Fibroblast of skin of right biceps (primary cell): ENCODE measurements around the gene SNRPN.
"Not testable (repeated sequence)": the region's sequence is repeated elsewhere in the genome, so short reads cannot be mapped to it uniquely, and the experiment has no call there.

Source experiments
- DNase-seq: peaks from one replicate; pipeline ENCODE4 v3.0.0-alpha.2; 2013

Gene SNRPN

DNA sequence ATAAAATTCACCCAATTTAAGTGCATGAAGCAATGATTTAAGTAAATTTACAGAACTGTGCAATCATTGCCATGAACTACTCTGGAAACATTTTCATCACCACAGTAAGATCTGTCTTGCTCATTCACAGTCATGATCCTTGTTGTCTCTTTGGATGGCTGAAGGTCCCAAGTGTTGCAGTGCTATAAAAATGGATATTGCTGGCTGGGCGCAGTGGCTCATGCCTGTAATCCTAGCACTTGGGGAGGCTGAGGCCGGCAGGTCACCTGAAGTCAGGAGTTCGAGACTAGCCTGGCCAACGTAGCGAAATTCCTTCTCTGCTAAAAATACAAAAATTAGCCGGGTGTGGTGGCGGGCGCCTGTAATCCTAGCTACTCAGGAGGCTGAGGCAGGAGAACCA is 17.0 kb downstream of the SNRPN start:
- no peak for DNase-seq

GRCh38 chr15:24972707-24973106 is 17.9 kb downstream of the SNRPN start:
- not testable (repeated sequence) for DNase-seq

GRCh38 chr15:24976932-24977331 is 22.1 kb downstream of the SNRPN start:
- no peak for DNase-seq

- DNase-seq = no peak
These were observed 22.9 kb downstream of the SNRPN start for GRCh38 chr15:24977686-24978085.

- no peak for DNase-seq
These were observed 30.4 kb downstream of the SNRPN start for GRCh38 chr15:24985224-24985623.

DNA sequence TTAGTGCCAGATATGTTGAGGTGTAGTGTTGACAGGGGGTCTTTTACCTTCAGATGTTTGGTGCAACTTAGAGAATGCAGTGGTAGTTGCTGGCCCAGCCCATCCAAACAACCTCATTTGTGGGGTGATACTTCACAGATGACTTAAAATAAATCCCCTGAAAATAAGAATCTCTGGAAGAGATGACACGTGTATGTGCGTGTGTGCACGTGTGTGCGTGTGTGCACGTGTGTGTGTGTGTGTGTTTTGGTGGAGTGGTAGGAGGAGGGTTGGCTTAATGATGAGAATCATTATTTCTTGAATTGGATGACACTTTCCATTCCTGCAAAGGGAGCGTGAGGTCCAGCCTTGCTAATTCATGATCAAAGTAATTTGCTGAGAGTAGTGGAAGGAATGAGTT is 31.9 kb downstream of the SNRPN start:
- no peak for DNase-seq

GRCh38 chr15:25019434-25019833 is 64.6 kb downstream of the SNRPN start:
- no peak for DNase-seq

DNA sequence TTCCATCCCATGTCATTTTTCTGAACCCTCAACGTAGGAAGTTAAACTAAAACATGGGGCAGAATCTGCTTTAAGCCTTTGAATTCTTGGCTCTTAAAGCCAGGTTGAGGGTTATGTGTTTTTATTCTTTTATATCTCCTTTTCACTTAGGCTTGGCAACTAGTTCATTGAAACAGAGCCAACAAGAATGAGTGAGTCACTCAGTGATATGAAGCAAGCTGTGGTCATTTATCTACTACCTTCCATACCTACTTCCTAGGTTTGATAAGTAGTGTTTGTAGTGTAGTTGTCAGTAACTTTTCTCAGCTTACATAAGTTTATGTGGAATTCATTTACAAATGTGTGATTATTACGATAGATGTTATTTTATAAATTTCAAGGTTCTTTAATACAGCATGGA is 67.4 kb downstream of the SNRPN start:
- DNase-seq = peak; percentile 2
